ENCODE results near the gene CDHR1.
A peak's percentile ranks its signal among the peaks of the same experiment; 100 is the strongest.

CDHR1 gene

DNA sequence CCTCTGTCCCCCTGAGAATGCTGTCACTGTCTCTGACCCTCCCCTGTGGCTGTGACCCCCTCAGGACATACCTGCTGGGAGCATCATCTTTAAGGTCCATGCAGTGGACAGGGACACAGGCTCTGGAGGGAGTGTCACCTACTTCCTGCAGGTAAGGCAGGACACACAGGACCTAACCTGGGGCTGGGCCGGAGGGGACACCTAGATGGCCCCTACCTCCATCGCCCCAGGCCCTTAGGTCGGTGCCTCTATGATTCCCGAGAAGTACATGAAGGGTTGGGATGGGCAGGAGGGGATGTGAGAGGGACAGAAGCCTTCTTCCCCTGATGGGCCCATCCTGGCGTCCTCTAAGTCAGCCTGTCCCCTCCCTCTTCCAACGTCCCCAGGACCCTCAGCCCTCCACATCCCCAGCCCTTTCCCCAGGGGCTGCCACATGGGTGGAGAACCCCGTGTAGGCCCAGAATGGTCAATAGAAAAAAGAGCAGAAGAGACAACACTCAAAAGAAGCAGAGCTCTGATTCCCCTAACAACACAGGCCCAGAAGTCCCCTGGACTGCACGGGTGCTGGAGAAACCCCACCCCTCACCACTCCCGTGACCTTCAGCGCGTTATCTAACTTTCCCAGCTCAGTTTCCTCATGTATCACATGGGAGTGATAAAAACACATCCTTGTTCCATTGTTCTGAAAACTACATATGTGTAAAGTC lies 6.4 kb downstream of the CDHR1 start:
- no peak for DNase-seq (ENCODE audit: low read depth, low spot score)

DNA sequence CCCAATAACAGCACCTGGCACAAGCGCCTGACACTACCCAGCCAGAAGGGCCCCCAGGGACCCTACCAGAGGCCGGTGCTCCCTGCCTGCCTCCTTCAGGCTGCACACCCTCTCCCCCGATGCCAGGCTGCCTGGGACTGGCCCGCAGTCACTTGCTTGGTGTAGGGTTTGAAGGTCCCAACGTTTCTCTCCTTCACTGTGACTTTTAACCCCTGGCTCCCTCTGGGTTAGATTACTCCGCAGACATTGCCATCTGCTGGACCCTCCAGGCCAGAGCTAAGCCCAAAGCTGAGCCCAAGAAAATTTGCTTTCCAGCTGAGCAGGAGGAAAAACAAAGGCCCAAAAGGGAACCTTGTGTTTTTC lies 6.9 kb downstream of the CDHR1 start:
- no peak for DNase-seq (ENCODE audit: low read depth, low spot score)

- no peak for DNase-seq (ENCODE audit: low read depth, low spot score)
Observed at GRCh38 chr10:84201682-84202081, 7.3 kb downstream of the CDHR1 start.

- no peak for DNase-seq (ENCODE audit: low read depth, low spot score)
Observed at GRCh38 chr10:84202349-84202748, 8.0 kb downstream of the CDHR1 start.

GRCh38 chr10:84204122-84204521 lies 9.8 kb downstream of the CDHR1 start:
- no peak for DNase-seq (ENCODE audit: low read depth, low spot score)

- DNase-seq (ENCODE audit: low read depth, low spot score): no peak
Observed at GRCh38 chr10:84204610-84205009, 10.3 kb downstream of the CDHR1 start.

DNA sequence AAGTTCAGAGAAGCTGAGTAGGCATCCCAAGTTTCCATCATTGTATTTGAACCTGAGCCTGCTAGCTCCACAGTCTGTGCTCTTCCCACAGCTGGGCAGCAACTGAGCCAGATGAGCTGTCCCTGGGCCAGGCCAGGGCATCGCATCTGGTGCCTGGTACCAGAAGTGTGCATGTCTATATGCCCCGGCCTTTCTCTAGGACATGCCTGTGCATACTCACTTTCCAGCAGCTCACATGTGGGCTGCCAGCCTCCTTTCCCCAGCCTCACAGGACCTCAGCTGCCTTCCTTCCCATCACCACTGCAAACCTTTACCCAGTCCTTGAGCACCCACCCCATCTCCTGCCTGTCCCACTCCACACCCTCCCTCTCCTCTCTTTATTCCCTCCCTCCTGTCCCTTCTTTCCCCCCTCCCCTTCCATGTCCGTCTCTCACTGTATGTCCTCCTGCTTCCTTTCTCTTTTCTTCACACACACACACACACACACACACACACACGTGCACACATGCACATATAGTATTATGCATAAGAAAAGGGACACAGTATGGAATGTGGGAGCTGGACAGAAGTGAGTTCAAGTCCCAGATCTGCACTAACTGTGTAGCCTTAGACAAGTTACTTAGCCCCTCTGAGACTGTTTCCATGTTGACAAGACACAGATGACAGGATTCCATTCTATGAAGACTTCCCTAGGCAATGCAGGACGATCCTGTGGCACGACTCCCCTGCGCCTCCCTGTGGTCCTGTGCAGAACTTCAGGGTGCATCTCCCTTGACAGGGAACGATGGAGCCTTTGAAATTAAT lies 10.9 kb downstream of the CDHR1 start:
- peak; percentile 16 for DNase-seq (ENCODE audit: low read depth, low spot score)

DNA sequence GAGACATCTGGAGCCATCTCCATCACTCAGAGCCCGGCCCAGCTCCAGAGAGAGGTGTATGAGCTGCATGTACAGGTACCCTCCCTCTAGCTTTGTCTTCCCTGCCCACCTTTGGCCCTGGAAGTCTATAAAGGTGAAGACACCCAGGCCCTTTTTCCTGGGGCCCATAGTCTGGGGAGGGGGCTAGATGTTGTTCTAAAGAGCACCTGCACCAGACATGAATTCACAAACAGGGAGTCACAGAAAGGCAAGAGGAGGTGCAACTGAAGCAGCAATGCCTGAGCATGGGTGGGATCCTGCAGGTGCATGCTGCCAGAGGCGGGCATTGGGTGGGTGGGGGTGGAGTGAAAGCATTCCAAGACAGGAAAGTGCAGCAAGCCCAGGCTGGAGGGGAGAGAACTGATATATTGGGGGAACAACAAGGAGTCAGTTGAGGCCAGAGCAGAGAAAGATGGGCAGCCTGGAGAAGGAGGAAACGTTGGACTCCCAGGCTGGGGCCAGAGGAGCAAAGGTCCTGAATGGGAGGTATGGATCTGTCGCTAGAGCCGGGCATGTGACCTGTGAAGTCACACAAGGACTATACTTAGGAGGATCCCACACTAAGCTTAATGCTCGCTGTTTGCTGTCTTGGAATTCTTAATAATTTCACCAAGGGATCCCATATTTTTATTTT lies 11.7 kb downstream of the CDHR1 start:
- DNase-seq (ENCODE audit: low read depth, low spot score): no peak

DNA sequence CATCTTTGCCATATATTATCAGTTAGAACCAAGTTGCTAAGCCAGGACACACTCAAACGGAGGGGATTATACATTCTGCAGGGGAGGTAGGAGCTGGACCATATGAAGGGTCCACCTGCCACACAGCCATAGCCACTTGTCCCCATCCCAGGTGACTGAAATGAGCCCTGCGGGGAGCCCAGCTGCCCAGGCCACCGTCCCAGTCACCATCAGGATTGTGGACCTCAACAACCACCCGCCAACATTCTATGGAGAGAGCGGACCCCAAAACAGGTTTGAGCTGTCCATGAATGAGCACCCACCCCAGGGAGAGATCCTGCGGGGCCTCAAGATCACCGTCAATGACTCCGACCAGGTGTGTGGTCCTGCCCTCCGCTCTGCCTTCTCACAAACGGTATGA lies 13.7 kb downstream of the CDHR1 start:
- no peak for DNase-seq (ENCODE audit: low read depth, low spot score)

GRCh38 chr10:84211566-84211965 lies 17.2 kb downstream of the CDHR1 start:
- DNase-seq (ENCODE audit: low read depth, low spot score): no peak

DNA sequence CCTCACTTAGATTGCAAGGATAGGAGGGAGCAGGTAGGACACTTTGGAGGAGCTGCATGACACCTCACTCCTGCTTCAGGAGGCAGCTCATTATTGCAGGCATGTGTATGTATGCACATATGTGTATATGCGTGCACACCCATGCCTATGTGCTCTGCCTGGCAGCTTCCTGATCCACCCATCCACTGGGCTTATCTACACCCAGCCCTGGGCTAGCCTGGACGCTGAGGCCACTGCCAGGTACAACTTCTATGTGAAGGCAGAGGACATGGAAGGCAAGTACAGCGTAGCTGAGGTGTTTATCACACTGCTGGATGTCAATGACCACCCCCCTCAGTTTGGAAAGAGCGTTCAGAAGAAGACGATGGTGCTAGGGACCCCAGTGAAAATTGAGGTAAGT lies 17.7 kb downstream of the CDHR1 start:
- DNase-seq (ENCODE audit: low read depth, low spot score): no peak

GRCh38 chr10:84213076-84213475 lies 18.7 kb downstream of the CDHR1 start:
- no peak for DNase-seq (ENCODE audit: low read depth, low spot score)

DNA sequence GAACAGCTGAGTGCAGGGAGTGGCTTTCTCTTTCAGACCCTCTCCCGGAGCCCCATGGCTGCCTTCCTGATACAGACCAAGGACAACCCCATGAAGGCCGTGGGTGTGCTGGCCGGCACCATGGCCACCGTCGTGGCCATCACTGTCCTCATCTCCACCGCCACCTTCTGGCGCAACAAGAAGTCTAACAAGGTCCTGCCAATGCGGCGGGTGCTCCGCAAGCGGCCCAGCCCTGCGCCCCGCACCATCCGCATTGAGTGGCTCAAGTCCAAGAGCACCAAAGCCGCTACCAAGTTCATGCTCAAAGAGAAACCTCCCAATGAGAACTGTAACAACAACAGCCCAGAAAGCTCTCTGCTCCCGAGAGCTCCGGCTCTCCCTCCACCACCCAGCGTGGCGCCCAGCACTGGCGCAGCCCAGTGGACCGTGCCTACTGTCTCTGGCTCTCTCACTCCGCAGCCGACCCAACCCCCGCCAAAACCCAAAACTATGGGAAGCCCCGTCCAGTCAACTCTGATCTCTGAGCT lies 19.8 kb downstream of the CDHR1 start:
- no peak for DNase-seq (ENCODE audit: low read depth, low spot score)

GRCh38 chr10:84214612-84215235 lies 20.4 kb downstream of the CDHR1 start:
- no peak for DNase-seq (ENCODE audit: low read depth, low spot score)

GRCh38 chr10:84216834-84217233 lies 22.5 kb downstream of the CDHR1 start:
- DNase-seq (ENCODE audit: low read depth, low spot score): no peak

GRCh38 chr10:84217746-84218145 lies 23.4 kb downstream of the CDHR1 start:
- no peak for DNase-seq (ENCODE audit: low read depth, low spot score)

- DNase-seq (ENCODE audit: low read depth, low spot score): no peak
Observed at GRCh38 chr10:84221916-84222315, 27.6 kb downstream of the CDHR1 start.

GRCh38 chr10:84224411-84225028 lies 30.2 kb downstream of the CDHR1 start:
- no peak for DNase-seq (ENCODE audit: low read depth, low spot score)

DNA sequence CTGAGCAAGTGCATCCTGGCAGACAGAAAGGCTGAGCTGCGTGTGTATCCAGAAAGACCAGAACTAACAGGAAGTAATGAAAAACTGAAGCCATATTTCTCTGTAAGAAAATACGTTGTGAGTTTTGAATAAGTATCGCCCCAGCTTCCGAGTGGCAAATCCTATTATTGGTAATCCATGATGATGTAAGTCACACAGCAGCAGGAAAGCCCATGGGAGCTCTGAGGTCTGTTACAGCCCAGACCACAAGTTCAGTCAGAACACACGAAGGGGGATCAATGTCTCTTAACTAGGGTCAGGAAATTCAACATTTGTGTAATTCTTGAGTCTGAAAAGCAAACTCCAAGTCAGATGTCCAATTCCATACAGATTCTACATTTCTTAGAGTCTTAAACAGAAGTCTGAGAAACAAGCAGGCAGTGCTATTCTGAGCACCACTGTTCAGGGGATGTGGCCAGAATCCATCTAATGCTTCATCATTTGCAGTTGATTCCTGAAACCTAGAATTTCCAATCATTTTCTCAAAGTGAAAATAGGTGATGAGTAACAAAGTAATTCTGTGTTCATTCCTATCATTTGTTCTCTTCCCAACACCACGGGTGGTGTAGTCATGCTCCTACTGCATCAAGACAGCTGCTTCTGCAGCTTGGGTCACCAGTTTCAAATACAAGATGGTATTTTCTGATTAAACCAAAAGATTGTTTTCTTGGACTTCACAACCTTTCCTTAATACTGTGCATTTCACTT lies 31.3 kb downstream of the CDHR1 start, which contains the start of gene LRIT2:
LRIT2 (minus strand) TSS at position 118 of the 747 bp plus-strand sequence; CDS start at position 94, 24 bp downstream.
- no peak for DNase-seq (ENCODE audit: low read depth, low spot score)

DNA sequence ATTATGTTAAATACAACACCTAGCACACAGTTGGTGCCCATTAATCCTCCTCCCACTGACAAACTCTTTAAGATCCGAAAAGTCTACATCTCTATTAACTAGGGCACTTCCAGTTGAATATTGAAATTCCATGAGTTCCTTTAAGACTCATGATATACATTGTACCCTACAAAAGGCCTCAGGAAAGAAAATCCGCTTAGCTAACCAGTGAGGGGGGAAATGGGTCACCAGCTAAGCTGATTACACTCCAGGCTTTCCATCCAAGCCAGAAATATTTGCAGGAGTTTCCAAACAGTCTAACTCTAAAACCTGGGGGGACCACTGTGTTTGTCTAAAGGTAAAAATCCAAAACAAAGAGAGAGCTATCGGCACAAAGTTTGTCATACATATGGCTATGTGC lies 32.3 kb downstream of the CDHR1 start:
- no peak for DNase-seq (ENCODE audit: low read depth, low spot score)

- no peak for DNase-seq (ENCODE audit: low read depth, low spot score)
Observed at GRCh38 chr10:84227810-84228209, 33.5 kb downstream of the CDHR1 start.
